ENCODE results near the gene SMC1A. TPM values are rescaled to one million over a fixed set of nuclear protein-coding genes. Genes with fewer than 3 reads are reported as not detected.
"Not testable (repeated sequence)": the region's sequence is repeated elsewhere in the genome, so short reads cannot be mapped to it uniquely, and the experiment has no call there.

The SMC1A gene
- total RNA-seq, 2 donors from 2014 or later = 68.4 to 124 TPM

DNA sequence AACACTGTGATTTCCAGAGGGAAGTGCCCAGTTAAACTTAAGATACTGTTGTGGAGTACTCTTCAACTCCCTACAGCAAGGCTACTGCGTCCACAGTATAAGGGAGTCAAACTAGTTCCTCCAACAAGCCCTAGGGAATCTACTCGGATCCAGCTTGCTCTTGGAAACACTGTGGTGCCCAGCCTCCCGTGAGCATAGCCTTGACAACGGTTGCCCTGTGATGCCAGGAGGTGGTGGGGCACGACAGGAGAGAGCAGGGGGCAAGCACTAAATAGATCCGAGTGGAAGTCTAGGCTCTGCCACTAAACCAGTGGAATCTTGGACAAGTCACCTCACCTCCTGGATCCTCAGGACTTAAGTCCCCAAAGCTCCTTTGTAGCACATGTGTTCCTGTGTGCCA lies 45.6 kb downstream of the SMC1A start:
- Histone ChIP-seq H3K4me1 (no peaks in the 10 kb centered on the region), H3K27me3 (no peaks in the 10 kb centered on the region), H3K9me3 (no peaks in the 10 kb centered on the region), H3K36me3 (no peaks in the 10 kb centered on the region), H3K4me3 (no peak overlapping the region), H3K9ac (ENCODE audit: low read depth in 2 of 2, low read length in 2 of 2) (no peak overlapping the region), H3K27ac (no peak overlapping the region)
- no peak for TF ChIP-seq CTCF (IDR thresholded peaks at IDR 0.05)
- intact Hi-C loops (cut with DNase I) = no loop called here
- DNase-seq = no peak

GRCh38 chrX:53374923-53375322 lies 47.5 kb downstream of the SMC1A start:
- Histone ChIP-seq H3K36me3 (no peaks in the 10 kb centered on the region), H3K9me3 (no peaks in the 10 kb centered on the region), H3K27ac (no peak overlapping the region), H3K9ac (ENCODE audit: low read depth in 2 of 2, low read length in 2 of 2) (no peak overlapping the region), H3K4me3 (no peak overlapping the region), H3K27me3 (no peaks in the 10 kb centered on the region), H3K4me1 (no peaks in the 10 kb centered on the region)
- no peak for TF ChIP-seq CTCF (IDR thresholded peaks at IDR 0.05)
- DNase-seq = no peak
- intact Hi-C loops (cut with DNase I) = no loop called here

GRCh38 chrX:53374222-53374820 lies 48.1 kb downstream of the SMC1A start:
- Histone ChIP-seq H3K27ac (no peak overlapping the region), H3K4me3 (no peak overlapping the region), H3K27me3 (no peaks in the 10 kb centered on the region), H3K36me3 (no peaks in the 10 kb centered on the region), H3K9me3 (no peaks in the 10 kb centered on the region), H3K4me1 (no peaks in the 10 kb centered on the region), H3K9ac (ENCODE audit: low read depth in 2 of 2, low read length in 2 of 2) (no peak overlapping the region)
- intact Hi-C loops (cut with DNase I) = no loop called here
- DNase-seq = no peak
- no peak for TF ChIP-seq CTCF (IDR thresholded peaks at IDR 0.05)

- intact Hi-C loops (cut with DNase I) = no loop called here
Measured at GRCh38 chrX:53373307-53373706, 49.1 kb downstream of the SMC1A start.

DNA sequence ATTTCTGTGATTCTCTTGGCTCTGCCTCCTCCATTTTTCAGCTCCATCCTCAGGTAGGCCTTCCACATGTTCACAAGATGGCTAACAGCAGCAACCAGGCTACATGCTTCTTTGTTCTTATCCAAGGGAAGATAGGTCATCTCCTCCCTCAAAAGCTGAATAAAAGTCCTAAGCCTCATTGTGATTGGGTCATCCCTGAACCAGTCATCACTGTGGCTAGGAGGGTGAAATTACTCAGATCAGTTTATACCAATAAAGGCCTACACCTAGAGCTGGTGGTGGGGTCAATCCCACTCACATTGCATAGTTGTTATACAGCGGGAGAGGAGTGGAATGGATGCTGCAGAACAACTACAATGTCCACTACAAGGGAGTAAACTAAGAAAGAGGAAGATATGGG lies 56.0 kb downstream of the SMC1A start:
- H3K4me1 ChIP-seq; H3K36me3 ChIP-seq; DNase-seq; intact Hi-C loops (cut with DNase I); H3K27me3 ChIP-seq; H3K9me3 ChIP-seq; H3K4me3 ChIP-seq; H3K9ac ChIP-seq (ENCODE audit: low read depth in 2 of 2, low read length in 2 of 2); H3K27ac ChIP-seq: not testable (repeated sequence)

More at GRCh38 chrX:53373307-53373706, 49.1 kb downstream of the SMC1A start:
- Histone ChIP-seq H3K27ac (no peak overlapping the region), H3K4me3 (no peak overlapping the region), H3K9ac (ENCODE audit: low read depth in 2 of 2, low read length in 2 of 2) (no peak overlapping the region), H3K9me3 (no peaks in the 10 kb centered on the region), H3K27me3 (no peaks in the 10 kb centered on the region), H3K4me1 (no peaks in the 10 kb centered on the region), H3K36me3 (no peaks in the 10 kb centered on the region)
- TF ChIP-seq CTCF (IDR thresholded peaks at IDR 0.05) = no peak
- DNase-seq = no peak

- no peak overlapping the region for H3K9ac ChIP-seq (ENCODE audit: low read depth in 2 of 2, low read length in 2 of 2)
- H3K4me1 ChIP-seq = no peaks in the 10 kb centered on the region
- H3K27ac ChIP-seq = no peak overlapping the region
- no peaks in the 10 kb centered on the region for H3K27me3 ChIP-seq
- intact Hi-C loops (cut with DNase I) = no loop called here
- no peaks in the 10 kb centered on the region for H3K36me3 ChIP-seq
- no peak for DNase-seq
- no peak for TF ChIP-seq CTCF (IDR thresholded peaks at IDR 0.05)
- no peak overlapping the region for H3K4me3 ChIP-seq
- no peaks in the 10 kb centered on the region for H3K9me3 ChIP-seq
Measured at GRCh38 chrX:53362449-53362848, 60.0 kb downstream of the SMC1A start.

All from colonic mucosa (tissue), 4 donors.